HG03045 (cell line): ENCODE results near the gene CUX1.
"Not testable (repeated sequence)": the region's sequence is repeated elsewhere in the genome, so short reads cannot be mapped to it uniquely, and the experiment has no call there.

Experiments
- ATAC-seq: cut with Tn5 transposase; IDR thresholded peaks from one replicate; pipeline ENCODE4 v1.9.1; 2021; ENCODE audit warnings: mild to moderate bottlenecking, moderate library complexity; ENCODE audit not compliant: unreplicated experiment

The CUX1 gene

GRCh38 chr7:102165136-102165535, 347.7 kb downstream of the CUX1 start:
- ATAC-seq, result no peak

GRCh38 chr7:102167254-102167653, 349.8 kb downstream of the CUX1 start:
- ATAC-seq, result no peak

- ATAC-seq, result no peak
These were observed 352.4 kb downstream of the CUX1 start for GRCh38 chr7:102169651-102170392.

GRCh38 chr7:102170393-102170970, 353.1 kb downstream of the CUX1 start:
- no peak for ATAC-seq

- no peak for ATAC-seq
These were observed 356.2 kb downstream of the CUX1 start for GRCh38 chr7:102173669-102174068.

- no peak for ATAC-seq
These were observed 358.2 kb downstream of the CUX1 start for GRCh38 chr7:102175423-102176170.

GRCh38 chr7:102178410-102178809, 361.0 kb downstream of the CUX1 start:
- no peak for ATAC-seq

- ATAC-seq, result no peak
These were observed 363.3 kb downstream of the CUX1 start for GRCh38 chr7:102180727-102181126.

- ATAC-seq, result no peak
These were observed 364.1 kb downstream of the CUX1 start for GRCh38 chr7:102181517-102181916.

GRCh38 chr7:102182016-102182415, 364.6 kb downstream of the CUX1 start:
- ATAC-seq, result no peak

GRCh38 chr7:102183848-102184247, 366.4 kb downstream of the CUX1 start:
- ATAC-seq, result not testable (repeated sequence)

- no peak for ATAC-seq
These were observed 366.9 kb downstream of the CUX1 start for GRCh38 chr7:102184303-102184702.

GRCh38 chr7:102185796-102186195, 368.4 kb downstream of the CUX1 start:
- no peak for ATAC-seq

GRCh38 chr7:102186306-102186705, 368.9 kb downstream of the CUX1 start:
- ATAC-seq, result no peak

GRCh38 chr7:102188746-102189145, 371.3 kb downstream of the CUX1 start:
- no peak for ATAC-seq

GRCh38 chr7:102189756-102190155, 372.3 kb downstream of the CUX1 start:
- no peak for ATAC-seq

- no peak for ATAC-seq
These were observed 373.4 kb downstream of the CUX1 start for GRCh38 chr7:102190776-102191350.

GRCh38 chr7:102191556-102192379, 374.3 kb downstream of the CUX1 start:
- ATAC-seq, result no peak

- ATAC-seq, result no peak
These were observed 375.4 kb downstream of the CUX1 start for GRCh38 chr7:102192790-102193189.

GRCh38 chr7:102193806-102194205, 376.4 kb downstream of the CUX1 start:
- ATAC-seq, result no peak

GRCh38 chr7:102195361-102195760, 377.9 kb downstream of the CUX1 start:
- no peak for ATAC-seq
